ENCODE data around the gene HERC6. TPM values are rescaled to one million over a fixed set of nuclear protein-coding genes. Genes with fewer than 3 reads are reported as not detected.

HERC6 gene
- total RNA-seq, 1 donor from 2014 or later, result 3.0 TPM

Other genes with a start within 250 kb of the HERC6 start
- gene ABCG2, start 220.2 kb upstream of the HERC6 start, total RNA-seq, result 7.2 TPM
- 14.2 TPM for gene PPM1K, start 94.3 kb upstream of the HERC6 start, total RNA-seq
- gene HERC5, start 78.3 kb downstream of the HERC6 start, total RNA-seq, result 1.4 TPM
- gene PYURF, start 144.9 kb downstream of the HERC6 start, total RNA-seq, result 40.9 TPM
- gene HERC3, start 213.6 kb downstream of the HERC6 start, total RNA-seq, result 12.3 TPM